ENCODE measurements around the gene GALNT14.

Gene GALNT14

GRCh38 chr2:31132786-31133185 is 5.5 kb downstream of the GALNT14 start:
- DNase-seq, result no peak

GRCh38 chr2:31131871-31132270 is 6.4 kb downstream of the GALNT14 start:
- DNase-seq, result no peak

- DNase-seq, result no peak
These were observed 8.7 kb downstream of the GALNT14 start for GRCh38 chr2:31129375-31130171.

GRCh38 chr2:31127931-31128330 is 10.3 kb downstream of the GALNT14 start:
- DNase-seq, result no peak

GRCh38 chr2:31125918-31126695 is 12.1 kb downstream of the GALNT14 start:
- DNase-seq, result no peak

GRCh38 chr2:31124904-31125303 is 13.3 kb downstream of the GALNT14 start:
- DNase-seq, result no peak

GRCh38 chr2:31122133-31122532 is 16.1 kb downstream of the GALNT14 start:
- no peak for DNase-seq

GRCh38 chr2:31113765-31114164 is 24.5 kb downstream of the GALNT14 start:
- DNase-seq, result no peak

- DNase-seq, result no peak
These were observed 25.7 kb downstream of the GALNT14 start for GRCh38 chr2:31112544-31112943.

- no peak for DNase-seq
These were observed 27.2 kb downstream of the GALNT14 start for GRCh38 chr2:31110998-31111397.

GRCh38 chr2:31110431-31110830 is 27.8 kb downstream of the GALNT14 start:
- no peak for DNase-seq

GRCh38 chr2:31109633-31110192 is 28.5 kb downstream of the GALNT14 start:
- no peak for DNase-seq

- DNase-seq, result no peak
These were observed 29.5 kb downstream of the GALNT14 start for GRCh38 chr2:31108561-31109286.

- no peak for DNase-seq
These were observed 30.5 kb downstream of the GALNT14 start for GRCh38 chr2:31107591-31108300.

- DNase-seq, result no peak
These were observed 36.5 kb downstream of the GALNT14 start for GRCh38 chr2:31101701-31102100.

GRCh38 chr2:31097962-31098613 is 40.2 kb downstream of the GALNT14 start:
- no peak for DNase-seq

- DNase-seq, result no peak
These were observed 48.1 kb downstream of the GALNT14 start for GRCh38 chr2:31090188-31090587.

GRCh38 chr2:31089645-31090044 is 48.6 kb downstream of the GALNT14 start:
- no peak for DNase-seq

- DNase-seq, result no peak
These were observed 49.6 kb downstream of the GALNT14 start for GRCh38 chr2:31088504-31089195.

- no peak for DNase-seq
These were observed 50.7 kb downstream of the GALNT14 start for GRCh38 chr2:31087491-31087890.

- DNase-seq, result no peak
These were observed 51.6 kb downstream of the GALNT14 start for GRCh38 chr2:31086590-31086989.
